ELF-1 (cell line): ENCODE data around the gene ADGRB3.
"Not testable (repeated sequence)": the region's sequence is repeated elsewhere in the genome, so short reads cannot be mapped to it uniquely, and the experiment has no call there.

Source experiments
- DNase-seq: peaks from one replicate; pipeline ENCODE4 v3.0.0-alpha.2; 2016; ENCODE audit warnings: low read depth, low spot score

Gene ADGRB3

GRCh38 chr6:69232911-69233448, 597.9 kb downstream of the ADGRB3 start:
- peak; percentile 84 for DNase-seq

- no peak for DNase-seq
Observed at GRCh38 chr6:69238067-69238466, 603.0 kb downstream of the ADGRB3 start.

- DNase-seq: no peak
Observed at GRCh38 chr6:69246983-69247382, 611.9 kb downstream of the ADGRB3 start.

- no peak for DNase-seq
Observed at GRCh38 chr6:69261010-69261409, 625.9 kb downstream of the ADGRB3 start.

- DNase-seq: no peak
Observed at GRCh38 chr6:69263297-69263696, 628.2 kb downstream of the ADGRB3 start.

- no peak for DNase-seq
Observed at GRCh38 chr6:69265090-69265489, 630.0 kb downstream of the ADGRB3 start.

- no peak for DNase-seq
Observed at GRCh38 chr6:69265706-69266105, 630.6 kb downstream of the ADGRB3 start.

- no peak for DNase-seq
Observed at GRCh38 chr6:69276204-69276603, 641.1 kb downstream of the ADGRB3 start.

- DNase-seq: no peak
Observed at GRCh38 chr6:69279805-69280204, 644.7 kb downstream of the ADGRB3 start.

GRCh38 chr6:69280858-69281257, 645.8 kb downstream of the ADGRB3 start:
- no peak for DNase-seq

GRCh38 chr6:69284176-69284730, 649.2 kb downstream of the ADGRB3 start:
- DNase-seq: no peak

GRCh38 chr6:69285054-69285453, 650.0 kb downstream of the ADGRB3 start:
- DNase-seq: no peak

GRCh38 chr6:69286331-69286730, 651.2 kb downstream of the ADGRB3 start:
- DNase-seq: no peak

GRCh38 chr6:69288198-69288597, 653.1 kb downstream of the ADGRB3 start:
- DNase-seq: not testable (repeated sequence)

GRCh38 chr6:69289689-69290495, 654.8 kb downstream of the ADGRB3 start:
- no peak for DNase-seq

GRCh38 chr6:69293471-69293870, 658.4 kb downstream of the ADGRB3 start:
- no peak for DNase-seq

GRCh38 chr6:69294407-69294806, 659.3 kb downstream of the ADGRB3 start:
- DNase-seq: no peak

- DNase-seq: no peak
Observed at GRCh38 chr6:69294862-69295261, 659.8 kb downstream of the ADGRB3 start.

- no peak for DNase-seq
Observed at GRCh38 chr6:69303382-69303781, 668.3 kb downstream of the ADGRB3 start.

GRCh38 chr6:69305456-69305855, 670.4 kb downstream of the ADGRB3 start:
- DNase-seq: no peak

- DNase-seq: no peak
Observed at GRCh38 chr6:69308584-69308983, 673.5 kb downstream of the ADGRB3 start.

- DNase-seq: no peak
Observed at GRCh38 chr6:69311888-69312287, 676.8 kb downstream of the ADGRB3 start.

- DNase-seq: no peak
Observed at GRCh38 chr6:69314001-69314400, 678.9 kb downstream of the ADGRB3 start.
